Mammary epithelial cell (primary cell): ENCODE data around the gene TSPO.

Experiments used
- CTCF ChIP-seq, 2 donors: IDR thresholded peaks in 1 of 2; conservative IDR thresholded peaks in 1 of 2; 2 replicates each; pipeline ENCODE4 v1.5.1; 2011 to 2012; ENCODE audit warnings: inconsistent platforms in 2 of 2, low read length in 2 of 2, mild to moderate bottlenecking in 2 of 2, control low read depth in 1 of 2, low read depth in 1 of 2; ENCODE audit not compliant: insufficient read depth in 1 of 2; ENCODE audit errors: extremely low read depth in 1 of 2
- EZH2 ChIP-seq: IDR thresholded peaks from 2 replicates; pipeline ENCODE4 v1.6.1; 2012; ENCODE audit warnings: low read length, inconsistent platforms, borderline replicate concordance

GRCh38 chr22:43210631-43211515, 59.5 kb downstream of the TSPO start:
- TF ChIP-seq CTCF (conservative IDR thresholded peaks at IDR 0.05 in 1 of 2, IDR thresholded peaks at IDR 0.05 in 1 of 2; ENCODE audit: extremely low read depth in 1 of 2, insufficient read depth in 1 of 2, low read depth in 1 of 2, low read length in 2 of 2): no peak
- no peak for TF ChIP-seq EZH2
